Ishikawa (cell line): ENCODE measurements around the gene ADCY7.

Experiments
- CEBPB ChIP-seq: IDR thresholded peaks from 2 replicates; pipeline ENCODE4 v1.6.1; 2012
- CREB1 ChIP-seq: IDR thresholded peaks from 2 replicates; pipeline ENCODE4 v1.6.1; 2012; ENCODE audit warnings: low read depth
- EGR1 ChIP-seq: IDR thresholded peaks from 2 replicates; pipeline ENCODE4 v1.6.1; 2012
- EP300 ChIP-seq: IDR thresholded peaks from 2 replicates; pipeline ENCODE4 v1.6.1; 2012; ENCODE audit warnings: borderline replicate concordance
- FOXM1 ChIP-seq: IDR thresholded peaks from 2 replicates; pipeline ENCODE4 v1.6.1; 2012; ENCODE audit warnings: low read depth, borderline replicate concordance
- NFIC ChIP-seq: IDR thresholded peaks from 2 replicates; pipeline ENCODE4 v1.6.1; 2012
- RAD21 ChIP-seq: IDR thresholded peaks from 2 replicates; pipeline ENCODE4 v1.6.1; 2012; ENCODE audit warnings: low read depth
- TAF1 ChIP-seq: IDR thresholded peaks from 2 replicates; pipeline ENCODE4 v1.6.1; 2012; ENCODE audit warnings: low read depth, mild to moderate bottlenecking
- TCF12 ChIP-seq: IDR thresholded peaks from 2 replicates; pipeline ENCODE4 v1.6.1; 2012; ENCODE audit warnings: low read depth
- TEAD4 ChIP-seq: IDR thresholded peaks from 2 replicates; pipeline ENCODE4 v1.6.1; 2012
- YY1 ChIP-seq: IDR thresholded peaks from 2 replicates; pipeline ENCODE4 v1.6.1; 2012; ENCODE audit warnings: low read depth
- ZBTB7A ChIP-seq: IDR thresholded peaks from 2 replicates; pipeline ENCODE4 v1.6.1; 2012; ENCODE audit warnings: low read depth
- TF ChIP-seq, protein P1 (sequence below): IDR thresholded peaks from 2 replicates; pipeline ENCODE4 v1.6.1; 2012
- TF ChIP-seq, protein P2 (sequence below): IDR thresholded peaks from 2 replicates; pipeline ENCODE4 v1.6.1; 2012; ENCODE audit warnings: low read depth, mild to moderate bottlenecking
- TF ChIP-seq, protein P3 (sequence below): IDR thresholded peaks from 2 replicates; pipeline ENCODE4 v1.6.1; 2012

Gene ADCY7

DNA sequence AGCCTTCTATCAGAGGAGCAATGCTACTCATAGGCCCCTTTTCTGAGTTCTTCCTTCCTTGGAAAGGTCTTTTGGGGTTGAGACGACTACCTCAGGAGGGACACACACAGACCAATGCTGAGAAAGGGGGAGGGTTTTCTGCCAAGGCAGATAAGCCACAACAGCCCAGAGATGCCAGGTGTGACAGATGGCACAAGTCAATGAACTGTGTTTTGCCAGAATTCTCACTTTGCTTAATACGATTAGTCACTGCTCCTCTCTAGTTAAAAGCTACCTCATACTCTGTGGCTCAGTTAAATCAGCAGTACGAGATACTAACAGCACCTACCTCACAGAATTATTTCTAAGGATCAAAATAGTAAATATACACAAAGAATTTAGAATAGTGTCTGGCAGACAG is 94.4 kb downstream of the ADCY7 start:
- TF ChIP-seq EP300 (no peak), TAF1 (no peak), TCF12 (no peak), EGR1 (no peak), CEBPB (no peak), CREB1 (no peak), FOXM1 (no peak)
- TF ChIP-seq, protein P1, sequence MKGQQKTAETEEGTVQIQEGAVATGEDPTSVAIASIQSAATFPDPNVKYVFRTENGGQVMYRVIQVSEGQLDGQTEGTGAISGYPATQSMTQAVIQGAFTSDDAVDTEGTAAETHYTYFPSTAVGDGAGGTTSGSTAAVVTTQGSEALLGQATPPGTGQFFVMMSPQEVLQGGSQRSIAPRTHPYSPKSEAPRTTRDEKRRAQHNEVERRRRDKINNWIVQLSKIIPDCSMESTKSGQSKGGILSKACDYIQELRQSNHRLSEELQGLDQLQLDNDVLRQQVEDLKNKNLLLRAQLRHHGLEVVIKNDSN = no peak
- TF ChIP-seq, protein P2, sequence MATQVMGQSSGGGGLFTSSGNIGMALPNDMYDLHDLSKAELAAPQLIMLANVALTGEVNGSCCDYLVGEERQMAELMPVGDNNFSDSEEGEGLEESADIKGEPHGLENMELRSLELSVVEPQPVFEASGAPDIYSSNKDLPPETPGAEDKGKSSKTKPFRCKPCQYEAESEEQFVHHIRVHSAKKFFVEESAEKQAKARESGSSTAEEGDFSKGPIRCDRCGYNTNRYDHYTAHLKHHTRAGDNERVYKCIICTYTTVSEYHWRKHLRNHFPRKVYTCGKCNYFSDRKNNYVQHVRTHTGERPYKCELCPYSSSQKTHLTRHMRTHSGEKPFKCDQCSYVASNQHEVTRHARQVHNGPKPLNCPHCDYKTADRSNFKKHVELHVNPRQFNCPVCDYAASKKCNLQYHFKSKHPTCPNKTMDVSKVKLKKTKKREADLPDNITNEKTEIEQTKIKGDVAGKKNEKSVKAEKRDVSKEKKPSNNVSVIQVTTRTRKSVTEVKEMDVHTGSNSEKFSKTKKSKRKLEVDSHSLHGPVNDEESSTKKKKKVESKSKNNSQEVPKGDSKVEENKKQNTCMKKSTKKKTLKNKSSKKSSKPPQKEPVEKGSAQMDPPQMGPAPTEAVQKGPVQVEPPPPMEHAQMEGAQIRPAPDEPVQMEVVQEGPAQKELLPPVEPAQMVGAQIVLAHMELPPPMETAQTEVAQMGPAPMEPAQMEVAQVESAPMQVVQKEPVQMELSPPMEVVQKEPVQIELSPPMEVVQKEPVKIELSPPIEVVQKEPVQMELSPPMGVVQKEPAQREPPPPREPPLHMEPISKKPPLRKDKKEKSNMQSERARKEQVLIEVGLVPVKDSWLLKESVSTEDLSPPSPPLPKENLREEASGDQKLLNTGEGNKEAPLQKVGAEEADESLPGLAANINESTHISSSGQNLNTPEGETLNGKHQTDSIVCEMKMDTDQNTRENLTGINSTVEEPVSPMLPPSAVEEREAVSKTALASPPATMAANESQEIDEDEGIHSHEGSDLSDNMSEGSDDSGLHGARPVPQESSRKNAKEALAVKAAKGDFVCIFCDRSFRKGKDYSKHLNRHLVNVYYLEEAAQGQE = no peak

DNA sequence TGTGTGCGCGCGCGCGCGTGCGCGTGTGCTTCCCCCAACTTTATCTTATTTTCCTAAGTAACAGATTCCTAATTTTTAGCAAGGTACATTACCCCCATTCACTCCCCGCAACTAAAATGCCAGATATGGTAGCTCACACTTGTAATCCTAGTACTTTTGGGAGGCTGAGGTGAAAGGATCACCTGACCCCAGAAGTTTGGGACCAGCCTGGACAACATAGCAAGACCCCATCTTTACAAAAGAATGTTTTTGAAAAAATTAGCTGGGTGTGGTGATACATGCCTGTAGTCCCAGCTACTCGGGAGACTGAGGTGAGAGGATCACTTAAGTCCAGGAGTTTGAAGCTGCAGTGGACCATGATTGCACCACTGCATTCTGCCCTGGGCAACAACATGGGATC is 97.3 kb downstream of the ADCY7 start:
- TF ChIP-seq, protein P3, sequence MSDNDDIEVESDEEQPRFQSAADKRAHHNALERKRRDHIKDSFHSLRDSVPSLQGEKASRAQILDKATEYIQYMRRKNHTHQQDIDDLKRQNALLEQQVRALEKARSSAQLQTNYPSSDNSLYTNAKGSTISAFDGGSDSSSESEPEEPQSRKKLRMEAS = no peak
- TF ChIP-seq TCF12 = no peak
- TF ChIP-seq TEAD4 = no peak
- no peak for TF ChIP-seq TAF1
- TF ChIP-seq RAD21 = no peak
- no peak for TF ChIP-seq CREB1
- TF ChIP-seq EGR1 = no peak
- TF ChIP-seq, protein P2 = no peak
- TF ChIP-seq, protein P1 = no peak

DNA sequence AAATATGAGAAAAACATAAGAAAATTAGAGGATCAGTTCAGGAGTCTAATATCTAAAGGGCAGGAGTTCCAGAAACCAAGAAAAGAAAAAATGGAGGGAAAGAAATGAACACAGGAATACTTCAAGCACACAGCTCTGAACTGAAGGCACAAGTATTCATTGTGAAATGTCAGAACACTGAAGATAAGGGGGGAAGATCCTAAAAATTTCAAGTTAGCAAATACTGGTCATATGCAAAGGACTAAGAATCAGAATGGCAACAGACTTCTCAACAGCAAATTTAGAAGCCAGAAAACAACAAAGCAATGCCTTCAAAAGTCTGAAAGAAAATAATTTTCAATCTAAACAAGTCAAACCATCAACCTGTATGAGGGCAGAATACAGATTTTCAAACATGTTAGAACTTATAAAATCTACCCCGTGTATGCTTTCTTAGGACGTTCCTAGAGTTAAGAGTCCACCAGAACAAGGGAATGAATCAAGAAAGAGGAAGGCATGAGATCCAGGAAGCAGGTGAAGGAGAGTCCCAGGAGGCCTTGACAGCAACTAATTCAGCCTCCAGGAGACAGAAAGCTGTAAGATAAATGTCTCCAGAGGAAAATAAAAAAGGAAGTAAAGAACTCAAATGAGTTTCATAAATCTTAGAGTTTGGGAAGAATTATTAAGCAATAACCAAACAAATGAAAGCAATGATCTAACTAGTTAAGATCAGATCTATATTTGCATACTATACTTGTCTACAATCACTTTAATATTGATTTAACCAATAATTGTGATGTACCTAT is 99.6 kb downstream of the ADCY7 start:
- TF ChIP-seq, protein P2 = no peak
- TF ChIP-seq TEAD4 (no peak), TAF1 (no peak), TCF12 (no peak), CREB1 (no peak), CEBPB (no peak), FOXM1 (no peak), EP300 (no peak), NFIC (no peak), ZBTB7A (no peak), EGR1 (no peak), RAD21 (no peak), YY1 (no peak)
- TF ChIP-seq, protein P1 = no peak
- TF ChIP-seq, protein P3 = no peak
